Endometrium (tissue), 2 donors: Measurements from ENCODE around the gene MARF1.
"Not testable (repeated sequence)": the region's sequence is repeated elsewhere in the genome, so short reads cannot be mapped to it uniquely, and the experiment has no call there.

Experiments
- FAIRE-seq: peaks from 2 replicates; lab custom pipeline; 2012; peaks lifted over from hg19 to GRCh38; lab: Jason Lieb, UNC
- donor health status: control.
- donor health status: control.

The MARF1 gene

GRCh38 chr16:15567823-15568222, 75.1 kb downstream of the MARF1 start:
- no peak for FAIRE-seq

DNA sequence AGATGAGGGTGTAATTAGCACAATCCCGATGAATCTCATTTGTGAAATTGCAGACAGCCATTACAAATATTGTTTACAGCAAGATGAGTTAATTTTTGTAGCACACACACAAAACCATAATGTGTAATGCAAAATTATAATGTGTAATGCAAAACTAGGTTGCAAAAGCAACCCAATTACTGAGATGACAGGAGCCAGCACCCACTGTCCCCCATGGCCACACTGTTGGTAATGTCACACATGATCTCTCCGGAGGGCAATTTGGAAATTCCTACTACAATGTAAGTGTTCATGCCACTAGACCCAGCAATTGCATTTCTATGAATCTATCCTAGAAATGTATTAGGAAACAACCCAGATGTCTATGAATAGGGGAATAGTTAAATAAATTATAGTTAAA, 76.9 kb downstream of the MARF1 start:
- FAIRE-seq, result no peak

- FAIRE-seq, result no peak
Observed at GRCh38 chr16:15564604-15565339, 78.2 kb downstream of the MARF1 start.

DNA sequence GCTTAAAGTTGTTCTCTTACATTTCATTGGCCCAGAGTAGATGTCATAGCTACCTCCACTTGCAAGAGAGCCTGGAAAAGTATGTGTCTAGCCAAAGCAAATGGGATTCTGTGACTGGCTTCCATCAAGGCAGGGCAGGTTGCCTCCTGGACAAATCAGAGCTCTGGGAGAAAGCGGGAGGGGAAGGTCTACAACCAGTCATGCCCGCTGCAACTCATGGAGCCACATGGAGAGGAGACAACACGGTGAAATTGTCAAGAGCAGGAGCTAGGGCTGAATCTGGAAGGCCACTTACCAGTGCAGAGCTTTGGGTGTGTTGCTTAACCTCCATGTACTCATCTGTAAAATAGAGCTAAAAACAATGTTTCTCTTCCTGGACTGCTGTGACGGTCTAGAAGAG, 83.8 kb downstream of the MARF1 start:
- FAIRE-seq, result no peak

DNA sequence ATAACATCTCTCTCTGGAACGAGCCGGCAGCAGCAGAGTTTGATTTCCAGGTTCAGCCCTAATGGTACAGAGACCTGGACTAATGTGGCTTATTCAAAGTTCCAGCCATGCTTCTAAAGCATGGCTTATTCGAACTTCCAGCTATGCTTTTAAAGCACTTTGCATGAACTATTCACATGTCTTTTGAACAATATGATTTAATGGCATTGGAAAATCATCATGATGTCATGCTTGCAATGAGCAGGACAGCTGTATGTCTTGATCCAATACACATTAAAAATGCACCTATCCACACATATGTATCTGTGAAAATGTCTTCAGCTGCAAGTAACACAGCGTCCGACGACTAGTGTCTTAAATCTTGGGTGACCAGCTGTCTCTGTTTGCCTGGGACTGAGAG, 85.7 kb downstream of the MARF1 start:
- no peak for FAIRE-seq

DNA sequence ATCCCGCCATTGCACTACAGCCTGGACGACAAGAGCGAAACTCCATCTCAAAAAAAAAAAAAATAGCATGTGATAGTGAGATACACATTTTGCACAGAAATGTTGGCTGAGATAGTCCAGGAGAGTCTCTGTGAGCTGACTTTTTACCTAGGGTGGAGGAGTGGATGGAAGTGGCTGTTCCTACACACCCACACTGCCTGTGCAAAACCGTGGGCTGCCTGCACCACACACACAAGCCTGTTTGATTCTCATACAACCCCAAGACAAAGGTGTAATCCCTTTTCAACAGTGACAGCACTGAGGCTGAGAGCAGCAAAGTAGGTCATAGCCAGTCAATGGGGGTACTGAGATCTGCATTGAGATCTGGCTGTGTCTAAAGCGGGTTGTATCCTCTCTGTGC, 86.8 kb downstream of the MARF1 start:
- FAIRE-seq, result no peak

DNA sequence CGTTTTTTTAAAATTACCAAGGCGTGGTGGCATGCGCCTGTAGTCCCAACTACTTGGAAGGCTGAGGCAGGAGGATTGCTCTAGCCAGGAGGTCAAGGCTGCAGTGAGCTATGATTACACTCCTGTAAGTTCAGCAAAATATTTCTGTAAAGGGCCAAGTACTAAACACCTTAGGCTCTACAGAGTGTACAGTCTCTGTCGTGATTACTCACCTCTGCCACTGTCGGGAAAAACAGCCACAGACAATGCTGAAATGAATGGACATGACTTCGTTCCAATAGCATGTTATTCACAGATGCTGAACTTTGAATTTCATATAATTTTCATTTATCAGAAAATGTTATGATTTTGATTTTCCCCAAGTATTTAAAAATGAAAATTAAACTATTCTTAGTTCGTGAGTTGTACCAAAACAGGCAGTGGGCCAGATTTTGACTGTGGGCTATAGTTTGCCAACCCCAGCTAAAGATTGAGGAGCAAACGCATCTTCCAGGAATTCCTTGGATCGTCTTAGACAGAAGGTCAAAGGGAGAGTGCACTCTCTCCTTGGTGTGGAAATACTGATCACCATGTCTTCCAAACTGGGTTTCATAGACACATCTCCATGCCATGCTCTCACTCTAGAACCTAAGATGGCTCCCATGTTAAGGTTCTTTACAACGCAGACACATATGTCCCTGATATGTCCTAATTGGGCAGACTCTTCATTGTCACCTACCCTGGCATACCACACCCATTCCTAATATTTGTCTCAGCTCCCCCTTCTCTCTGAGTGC, 89.5 kb downstream of the MARF1 start:
- no peak for FAIRE-seq

DNA sequence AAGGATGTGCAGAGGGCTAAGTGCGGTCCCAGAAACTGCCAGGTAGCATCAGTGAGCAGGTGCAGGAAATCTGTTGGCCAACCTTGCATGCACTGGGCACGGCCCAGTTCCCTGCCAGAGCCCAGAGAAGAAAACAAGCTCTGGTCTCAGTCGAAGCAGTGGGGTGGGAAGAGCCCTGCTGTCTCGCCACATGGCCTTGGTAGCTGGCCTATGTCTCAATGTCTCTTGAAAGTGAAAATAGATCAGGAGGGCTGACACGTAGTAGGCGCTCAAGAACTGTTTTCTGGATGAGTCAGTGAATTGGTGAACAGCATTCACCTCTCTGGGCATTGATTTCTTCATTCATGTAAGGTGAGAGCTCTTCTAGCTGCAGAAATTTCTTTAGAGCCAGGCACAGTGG, 90.4 kb downstream of the MARF1 start:
- FAIRE-seq, result no peak

- FAIRE-seq, result no peak
Observed at GRCh38 chr16:15548482-15548891, 94.5 kb downstream of the MARF1 start.

- no peak for FAIRE-seq
Observed at GRCh38 chr16:15547768-15548096, 95.2 kb downstream of the MARF1 start.

DNA sequence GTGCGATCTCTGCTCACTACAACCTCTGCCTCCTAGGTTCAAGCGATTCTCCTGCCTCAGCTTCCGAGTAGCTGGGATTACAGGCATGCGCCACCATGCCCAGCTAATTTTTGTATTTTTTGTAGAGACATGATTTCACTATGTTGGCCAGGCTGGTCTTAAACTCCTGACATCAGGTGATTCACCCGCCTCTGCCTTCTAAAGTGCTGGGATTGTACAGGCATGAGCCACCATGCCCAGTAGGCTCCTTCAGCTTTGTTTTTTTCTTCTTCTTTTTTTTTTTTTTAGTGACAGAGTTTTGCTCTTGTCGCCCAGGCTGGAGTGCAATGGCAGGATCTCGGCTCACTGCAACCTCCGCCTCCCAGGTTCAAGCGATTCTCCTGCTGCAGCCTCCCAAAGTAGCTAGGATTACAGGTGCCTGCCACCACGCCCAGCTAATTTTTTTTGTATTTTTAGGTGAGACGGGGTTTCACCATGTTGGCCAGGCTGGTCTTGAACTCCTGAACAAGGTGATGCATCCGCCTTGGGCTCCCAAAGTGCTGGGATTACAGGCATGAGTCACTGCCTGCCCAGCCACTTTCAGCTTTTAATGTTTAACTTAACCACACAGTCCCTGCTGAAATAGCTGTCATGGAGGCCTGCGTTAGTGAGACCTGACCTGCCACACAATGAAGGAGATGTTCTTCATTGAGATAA, 95.7 kb downstream of the MARF1 start:
- FAIRE-seq, result not testable (repeated sequence)

DNA sequence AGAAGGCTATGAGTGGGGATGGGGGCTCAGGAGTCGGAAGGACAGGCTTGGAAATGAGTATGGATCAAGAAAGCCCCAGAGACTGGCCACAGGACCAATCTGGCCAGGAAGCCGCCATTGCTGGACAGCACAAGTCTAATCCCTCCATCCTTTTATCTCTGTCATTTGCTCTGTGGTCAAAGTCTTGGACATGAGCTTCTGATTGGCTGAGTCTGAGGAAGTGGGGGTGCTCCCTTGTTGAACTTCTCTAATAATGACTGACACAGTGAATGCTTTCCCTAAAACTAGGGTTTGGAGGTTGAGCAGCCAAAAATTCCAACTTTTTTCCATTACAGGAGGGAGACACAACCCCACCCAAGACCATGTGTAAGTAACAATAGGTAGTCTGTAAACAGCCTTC, 97.4 kb downstream of the MARF1 start:
- no peak for FAIRE-seq

DNA sequence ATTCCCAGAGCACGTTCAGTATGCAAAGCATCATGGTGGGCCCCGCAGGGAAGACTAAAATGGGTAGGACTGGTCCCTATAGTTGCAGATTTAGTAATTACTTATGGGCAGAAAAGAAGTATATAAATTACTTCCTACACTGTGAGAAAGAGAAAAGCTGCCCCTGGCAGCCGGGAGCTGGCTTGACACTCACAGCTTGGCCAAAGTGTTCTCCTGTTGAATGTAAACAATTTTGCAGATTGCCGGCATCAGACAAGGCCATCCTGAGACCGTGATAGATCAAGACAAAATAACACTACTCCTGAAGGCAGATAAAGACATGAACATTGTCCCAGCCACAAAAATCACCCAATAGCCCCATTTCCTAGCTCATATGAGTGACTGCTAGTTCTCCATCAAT, 98.5 kb downstream of the MARF1 start:
- FAIRE-seq, result no peak
